ENCODE data around the gene ZNF276. TPM values are rescaled to one million over a fixed set of nuclear protein-coding genes. Genes with fewer than 3 reads are reported as not detected.
A peak's percentile ranks its signal among the peaks of the same experiment; 100 is the strongest.

Gene ZNF276
- total RNA-seq, 1 experiment from 2014 or later: 18.6 TPM

- peak overlapping the region in 1 of 3 experiments; percentile 87; a peak in 3 of 7 replicates for H3K27ac Mint-ChIP-seq
- Histone ChIP-seq H2BK12ac (ENCODE audit: insufficient read length, low read depth, low read length) (no peak overlapping the region), H3K9me3 (ENCODE audit: control insufficient read depth, low read depth, low read length) (no peaks in the 10 kb centered on the region), H3K4me2 (ENCODE audit: insufficient read depth, insufficient read length, low read length) (peak overlapping the region; percentile 64), H3K27me3 (ENCODE audit: insufficient read depth, low read length) (peaks cover 9% of the 10 kb centered on the region; the same call in 1 of the 2 replicates), H3K27ac (ENCODE audit: insufficient read length, low read depth, low read length) (no peak overlapping the region), H3T11ph (ENCODE audit: low read length) (no peak overlapping the region), H3K23ac (ENCODE audit: insufficient read length, low read depth, low read length) (no peak overlapping the region), H3K4ac (ENCODE audit: low read depth, low read length) (no peak overlapping the region), H3K56ac (ENCODE audit: insufficient read length, low read depth, low read length) (no peak overlapping the region), H4K8ac (replicated peaks; ENCODE audit: insufficient read length, low read depth, low read length) (no peak overlapping the region), H3K14ac (ENCODE audit: insufficient read depth, low read length) (no peak overlapping the region), H4K5ac (ENCODE audit: insufficient read length, low read depth, low read length) (no peak overlapping the region), H3K4me1 (ENCODE audit: insufficient read depth, low read length) (no peaks in the 10 kb centered on the region), H2BK20ac (ENCODE audit: low read depth, low read length, poor library complexity, severe bottlenecking) (no peak overlapping the region), H2BK120ac (ENCODE audit: low read depth, low read length, poor library complexity, severe bottlenecking) (no peak overlapping the region), H4K91ac (ENCODE audit: insufficient read length, low read depth, low read length) (no peak overlapping the region), H3K79me2 (ENCODE audit: insufficient read depth, low read length) (no peaks in the 10 kb centered on the region), H4K20me1 (ENCODE audit: control insufficient read depth, insufficient read depth, insufficient read length) (no peaks in the 10 kb centered on the region), H2AK5ac (ENCODE audit: insufficient read length, low read length) (no peak overlapping the region), H2BK5ac (ENCODE audit: insufficient read length, low read length) (no peak overlapping the region), H3K18ac (ENCODE audit: insufficient read length, low read depth, low read length) (no peak overlapping the region), H3K23me2 (ENCODE audit: insufficient read length, low read depth, low read length, poor library complexity, severe bottlenecking) (peaks cover 18% of the 10 kb centered on the region), H3K79me1 (ENCODE audit: insufficient read depth, low read depth, low read length, poor library complexity, severe bottlenecking) (no peaks in the 10 kb centered on the region), H2BK15ac (ENCODE audit: low read depth, low read length) (no peak overlapping the region; the same call in 1 of the 2 replicates), H2AFZ (ENCODE audit: low read length) (no peak overlapping the region), H3K9ac (ENCODE audit: extremely low read depth, insufficient read length, low read length) (no peak overlapping the region)
- no CpG with 5 or more reads among the region's 29 CpGs for WGBS (ENCODE audit: extremely low coverage, insufficient read length, low lambda C conversion rate)
- H3K9me3 Mint-ChIP-seq: no peaks in the 10 kb centered on the region
- DNase-seq: peak; percentile 67
- H3K4me3 Mint-ChIP-seq: peak overlapping the region; percentile 76 to 87
- no peak for TF ChIP-seq CTCF (conservative IDR thresholded peaks at IDR 0.05)
- peaks cover 55% of the 10 kb centered on the region for H3K27me3 Mint-ChIP-seq (ENCODE audit: low read depth)
- H3K4me1 Mint-ChIP-seq: peaks cover 14 to 15% of the 10 kb centered on the region in 2 experiments
- peaks cover 27 to 46% (median 35%) of the 10 kb centered on the region in 3 experiments for H3K36me3 Mint-ChIP-seq (ENCODE audit: insufficient read depth in 1 of 3, low read depth in 3 of 3)
These were observed 855 bp upstream of the ZNF276 start for GRCh38 chr16:89720551-89720812.

Data from H9 (cell line).